Vagina (tissue), 2 donors: ENCODE measurements around the gene STK26. TPM values are rescaled to one million over a fixed set of nuclear protein-coding genes. Genes with fewer than 3 reads are reported as not detected.

Experiments
- DNase-seq, 2 donors: peaks; one replicate each; pipeline ENCODE4 v3.0.0-alpha.2; 2017; ENCODE audit errors: extremely low spot score in 2 of 2
- H3K27ac ChIP-seq: fragments of 200-600 bp; sonication (generic); one replicate; pipeline ENCODE4 v1.5.1; 2019
- H3K27me3 ChIP-seq: fragments of 200-600 bp; sonication (generic); one replicate; pipeline ENCODE4 v1.5.1; 2019
- H3K36me3 ChIP-seq, 2 donors: fragments of 200-600 bp; sonication (generic); one replicate each; pipeline ENCODE4 v1.5.1; 2017 to 2019
- H3K4me1 ChIP-seq: fragments of 200-600 bp; sonication (generic); one replicate; pipeline ENCODE4 v1.5.1; 2019
- H3K4me3 ChIP-seq, 2 donors: fragments of 200-600 bp; sonication (generic); 1 replicate in 1 of 2; 2 replicates in 1 of 2; pipeline ENCODE4 v1.5.1; 2016 to 2019
- H3K9me3 ChIP-seq: fragments of 200-600 bp; sonication (generic); one replicate; pipeline ENCODE4 v1.5.1; 2019
- POLR2A ChIP-seq, 2 donors: fragments of 450-650 bp; IDR thresholded peaks; one replicate each; pipeline ENCODE4 v1.6.1; 2017; ENCODE audit warnings: antibody characterized with exemption in 2 of 2, mild to moderate bottlenecking in 2 of 2, moderate library complexity in 2 of 2
- POLR2AphosphoS5 ChIP-seq, 2 donors: sonication (generic); formaldehyde crosslinking; IDR thresholded peaks; one replicate each; pipeline ENCODE4 v1.9.0; 2017; ENCODE audit warnings: antibody characterized with exemption in 2 of 2, mild to moderate bottlenecking in 2 of 2, low read depth in 1 of 2; ENCODE audit not compliant: insufficient read depth in 1 of 2
- intact Hi-C: fragments of 100-400 bp; cut with DNase I; formaldehyde crosslinking; loops from one replicate; pipeline ENCODE4 v1.15.1; 2023
- total RNA-seq: library from RNA; depleted of rRNA; stranded (reverse); fragments of >200 nt; gene quantifications from one replicate; pipeline ENCODE4 v1.2.3, GENCODE V29; 2016
- TF ChIP-seq, protein P1 (sequence below), 3 experiments: fragments of 450-650 bp in 2 of 3; fragments of 200-600 bp in 1 of 3; sonication (generic) in 1 of 3; IDR thresholded peaks; one replicate each; pipeline ENCODE4 v1.5.1; 2017 to 2019; ENCODE audit warnings: antibody characterized with exemption in 3 of 3, mild to moderate bottlenecking in 2 of 3, moderate library complexity in 2 of 3

Gene STK26
- total RNA-seq = 18.9 TPM

DNA sequence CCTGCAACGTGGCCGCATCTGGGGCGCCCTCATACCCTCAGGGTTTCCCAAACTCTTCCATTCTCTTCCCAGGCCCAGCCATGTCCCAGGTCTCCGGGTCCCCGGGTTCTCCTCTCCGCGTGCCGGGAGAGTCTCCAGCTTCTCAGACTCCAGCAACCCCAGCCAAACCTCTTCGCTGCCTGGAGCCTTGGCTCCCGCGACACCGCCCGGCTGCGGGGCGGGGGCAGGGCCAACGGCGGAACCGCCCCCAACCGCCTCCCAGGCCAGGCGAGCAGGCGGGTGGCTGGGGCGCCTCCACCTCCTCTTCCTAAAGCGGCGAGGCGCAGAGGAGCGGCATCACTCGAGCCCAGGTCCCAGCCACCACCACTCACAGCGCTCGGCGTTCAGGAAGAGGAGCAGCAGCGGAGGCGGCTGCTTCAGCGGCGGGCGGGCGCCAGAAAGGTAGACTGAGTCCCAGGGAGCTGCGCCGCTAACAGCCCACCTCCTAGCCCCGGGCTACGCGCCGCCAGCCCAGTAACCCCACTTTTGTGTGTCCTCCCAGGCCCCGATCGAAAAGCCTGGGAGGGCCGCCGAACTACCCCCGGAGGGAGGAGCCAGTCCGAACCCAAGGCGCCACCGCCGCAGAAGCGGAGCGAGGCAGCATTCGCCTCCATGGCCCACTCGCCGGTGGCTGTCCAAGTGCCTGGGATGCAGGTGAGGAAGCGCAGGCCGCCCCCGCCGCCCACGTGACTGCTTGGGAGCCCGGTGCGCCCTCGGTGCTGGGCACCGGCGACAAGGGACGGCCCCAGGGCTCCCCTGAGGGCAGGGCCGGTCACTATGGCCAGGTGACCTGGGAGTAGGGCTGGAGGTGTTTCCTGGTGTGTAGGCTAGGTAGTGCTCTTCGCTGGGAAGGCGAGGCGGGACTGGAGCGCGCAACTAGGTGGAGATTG, at the start of gene STK26:
TSS of gene STK26 (plus strand) at position 336 of the 929 bp plus-strand sequence. CDS start at position 652, 316 bp downstream.
- no peaks in the 10 kb centered on the region for H3K27me3 ChIP-seq
- intact Hi-C loops = no loop called here
- H3K4me1 ChIP-seq = peaks cover 8% of the 10 kb centered on the region
- DNase-seq = peak in 1 of 2 donors; percentile 88
- H3K9me3 ChIP-seq = no peaks in the 10 kb centered on the region
- H3K27ac ChIP-seq = peak within 1 kb of the TSS; percentile 53
- TF ChIP-seq, protein P1, sequence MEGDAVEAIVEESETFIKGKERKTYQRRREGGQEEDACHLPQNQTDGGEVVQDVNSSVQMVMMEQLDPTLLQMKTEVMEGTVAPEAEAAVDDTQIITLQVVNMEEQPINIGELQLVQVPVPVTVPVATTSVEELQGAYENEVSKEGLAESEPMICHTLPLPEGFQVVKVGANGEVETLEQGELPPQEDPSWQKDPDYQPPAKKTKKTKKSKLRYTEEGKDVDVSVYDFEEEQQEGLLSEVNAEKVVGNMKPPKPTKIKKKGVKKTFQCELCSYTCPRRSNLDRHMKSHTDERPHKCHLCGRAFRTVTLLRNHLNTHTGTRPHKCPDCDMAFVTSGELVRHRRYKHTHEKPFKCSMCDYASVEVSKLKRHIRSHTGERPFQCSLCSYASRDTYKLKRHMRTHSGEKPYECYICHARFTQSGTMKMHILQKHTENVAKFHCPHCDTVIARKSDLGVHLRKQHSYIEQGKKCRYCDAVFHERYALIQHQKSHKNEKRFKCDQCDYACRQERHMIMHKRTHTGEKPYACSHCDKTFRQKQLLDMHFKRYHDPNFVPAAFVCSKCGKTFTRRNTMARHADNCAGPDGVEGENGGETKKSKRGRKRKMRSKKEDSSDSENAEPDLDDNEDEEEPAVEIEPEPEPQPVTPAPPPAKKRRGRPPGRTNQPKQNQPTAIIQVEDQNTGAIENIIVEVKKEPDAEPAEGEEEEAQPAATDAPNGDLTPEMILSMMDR (IDR thresholded peaks at IDR 0.05) = no peak
- peak in 1 of 2 donors; percentile 78 for TF ChIP-seq POLR2AphosphoS5 (IDR thresholded peaks at IDR 0.05; ENCODE audit: insufficient read depth in 1 of 2, low read depth in 1 of 2)
- no peak for TF ChIP-seq POLR2A (IDR thresholded peaks at IDR 0.05)
- H3K36me3 ChIP-seq = no peaks in the 10 kb centered on the region
- peak within 1 kb of the TSS; percentile 55 to 59 for H3K4me3 ChIP-seq

DNA sequence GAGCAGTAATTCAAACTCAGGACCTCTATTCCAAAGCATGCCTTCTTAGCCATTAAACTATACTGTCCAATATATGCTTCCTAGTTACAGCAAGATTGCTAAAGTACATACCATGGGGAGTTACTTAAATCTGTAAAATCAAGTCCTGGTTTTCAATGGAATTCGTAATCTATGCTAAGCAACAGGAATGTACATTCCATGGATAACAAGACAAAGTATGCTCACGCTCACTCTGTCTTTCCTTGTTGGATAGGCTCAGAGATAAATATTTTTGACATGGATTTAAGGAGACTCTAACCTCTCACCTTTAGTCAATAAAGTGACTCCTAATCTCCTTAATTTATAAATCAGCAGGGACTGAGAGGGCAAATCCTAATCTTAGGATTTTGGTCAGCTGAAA, 47.3 kb upstream of the STK26 start:
- TF ChIP-seq, protein P1 (IDR thresholded peaks at IDR 0.05) = no peak
- TF ChIP-seq POLR2A (IDR thresholded peaks at IDR 0.05) = no peak
- TF ChIP-seq POLR2AphosphoS5 (IDR thresholded peaks at IDR 0.05; ENCODE audit: insufficient read depth in 1 of 2, low read depth in 1 of 2) = no peak
- no peaks in the 10 kb centered on the region for H3K27me3 ChIP-seq

DNA sequence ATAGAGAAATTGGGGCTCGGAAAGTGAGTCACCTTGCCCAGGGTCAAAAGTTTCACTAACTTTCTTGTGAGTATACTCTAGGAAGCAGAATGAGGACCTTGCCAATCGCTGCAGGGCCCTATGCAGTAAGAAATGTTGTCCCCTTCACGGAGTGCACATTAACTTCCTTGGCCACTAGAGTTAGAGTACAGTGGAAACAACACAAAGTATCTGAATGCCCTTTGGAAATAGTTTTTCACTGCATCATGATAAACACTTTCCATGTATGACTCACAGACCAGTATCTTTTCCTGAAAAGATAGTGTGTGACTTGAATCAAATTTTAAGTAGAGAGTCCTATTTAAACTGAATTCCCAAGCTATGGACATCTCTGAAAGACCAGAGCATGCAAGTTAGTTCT, 45.5 kb upstream of the STK26 start:
- intact Hi-C loops = no loop called here
- H3K9me3 ChIP-seq = no peaks in the 10 kb centered on the region
- H3K4me3 ChIP-seq = no peak overlapping the region

More for the DNA sequence above, 47.3 kb upstream of the STK26 start:
- Histone ChIP-seq H3K27ac (no peak overlapping the region), H3K4me1 (no peaks in the 10 kb centered on the region), H3K36me3 (no peaks in the 10 kb centered on the region), H3K4me3 (no peak overlapping the region), H3K9me3 (no peaks in the 10 kb centered on the region)
- intact Hi-C loops = no loop called here
- DNase-seq = no peak

DNA sequence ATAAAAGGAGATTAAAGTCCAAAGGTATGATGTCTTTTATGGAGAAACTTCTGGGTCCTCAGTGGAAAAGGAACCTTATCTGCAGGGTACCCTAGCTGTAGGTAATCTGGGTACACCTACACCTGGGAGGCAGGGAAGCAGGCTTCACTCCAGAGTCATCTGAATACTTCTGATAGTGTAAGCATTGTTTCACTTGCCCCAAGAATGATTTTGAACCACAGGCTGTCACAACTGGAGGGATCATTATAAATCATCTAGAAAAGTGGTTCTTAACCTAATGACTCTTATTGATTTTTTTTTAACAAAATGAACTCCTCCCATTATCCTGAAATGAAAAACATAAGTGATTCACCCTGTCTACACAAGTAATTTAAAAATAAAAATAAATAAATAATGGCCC, 44.0 kb upstream of the STK26 start:
- H3K4me1 ChIP-seq = no peaks in the 10 kb centered on the region
- no peaks in the 10 kb centered on the region for H3K36me3 ChIP-seq
- DNase-seq = no peak
- intact Hi-C loops = no loop called here
- H3K9me3 ChIP-seq = no peaks in the 10 kb centered on the region
- H3K4me3 ChIP-seq = no peak overlapping the region
- no peaks in the 10 kb centered on the region for H3K27me3 ChIP-seq
- no peak overlapping the region for H3K27ac ChIP-seq
- TF ChIP-seq, protein P1 (IDR thresholded peaks at IDR 0.05) = no peak
- no peak for TF ChIP-seq POLR2A (IDR thresholded peaks at IDR 0.05)
- TF ChIP-seq POLR2AphosphoS5 (IDR thresholded peaks at IDR 0.05; ENCODE audit: insufficient read depth in 1 of 2, low read depth in 1 of 2) = no peak

More for the DNA sequence above, 45.5 kb upstream of the STK26 start:
- TF ChIP-seq, protein P1 (IDR thresholded peaks at IDR 0.05) = no peak
- TF ChIP-seq POLR2AphosphoS5 (IDR thresholded peaks at IDR 0.05; ENCODE audit: insufficient read depth in 1 of 2, low read depth in 1 of 2) (no peak), POLR2A (IDR thresholded peaks at IDR 0.05) (no peak)
- no peaks in the 10 kb centered on the region for H3K4me1 ChIP-seq
- no peak overlapping the region for H3K27ac ChIP-seq
- H3K27me3 ChIP-seq = no peaks in the 10 kb centered on the region
- DNase-seq = no peak
- H3K36me3 ChIP-seq = no peaks in the 10 kb centered on the region
